GM12891 (cell line): ENCODE measurements around the gene APAF1.

Experiments
- DNase-seq: peaks from one replicate; pipeline ENCODE4 v3.0.0; 2011; ENCODE audit warnings: low spot score; ENCODE audit not compliant: insufficient read length
- FAIRE-seq: peaks from 2 replicates; lab custom pipeline; 2011; peaks lifted over from hg19 to GRCh38; lab: Jason Lieb, UNC
- PAX5 ChIP-seq: IDR thresholded peaks from 2 replicates; pipeline ENCODE4 v1.6.1; 2011; ENCODE audit warnings: low read length, moderate library complexity, mild to moderate bottlenecking; ENCODE audit not compliant: insufficient read depth, severe bottlenecking
- POLR2A ChIP-seq: IDR thresholded peaks from 2 replicates; pipeline ENCODE4 v1.6.1; 2011; ENCODE audit warnings: low read depth, low read length, control low read depth
- POLR2AphosphoS5 ChIP-seq: IDR thresholded peaks from 2 replicates; pipeline ENCODE4 v1.6.1; 2011; ENCODE audit warnings: low read depth, low read length, control low read depth
- POU2F2 ChIP-seq: IDR thresholded peaks from 2 replicates; pipeline ENCODE4 v1.6.1; 2011; ENCODE audit warnings: low read depth, mild to moderate bottlenecking, control low read depth, low read length, moderate library complexity
- SPI1 ChIP-seq: IDR thresholded peaks from 2 replicates; pipeline ENCODE4 v1.6.1; 2011; ENCODE audit warnings: low read depth, low read length, control low read depth
- TAF1 ChIP-seq: IDR thresholded peaks from 2 replicates; pipeline ENCODE4 v1.6.1; 2011; ENCODE audit warnings: low read depth, low read length, control low read depth

APAF1 gene

DNA sequence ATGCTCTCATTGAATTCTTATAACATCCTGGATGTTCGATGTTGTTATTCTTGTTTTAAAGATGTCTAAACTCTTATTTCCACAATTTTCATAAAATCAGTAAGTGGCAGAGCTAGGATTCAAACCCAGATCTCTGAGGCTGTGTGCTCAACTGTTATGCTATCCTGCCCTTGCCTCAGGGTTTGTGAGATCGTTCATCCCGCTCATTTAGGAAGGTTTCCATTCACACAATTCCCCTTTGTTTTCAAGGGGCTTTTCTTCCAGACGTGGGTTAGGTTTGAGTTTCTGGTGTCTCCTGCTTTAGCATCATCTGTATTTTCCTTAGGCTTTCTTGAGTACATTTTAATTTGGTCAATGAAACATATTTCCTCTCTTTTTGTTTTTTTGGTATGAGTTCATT is 69.3 kb downstream of the APAF1 start:
- no peak for TF ChIP-seq PAX5
- TF ChIP-seq POU2F2: no peak
- no peak for TF ChIP-seq SPI1
- TF ChIP-seq TAF1: no peak
- TF ChIP-seq POLR2AphosphoS5: no peak
- TF ChIP-seq POLR2A: no peak
- FAIRE-seq (no peak), DNase-seq (no peak)

DNA sequence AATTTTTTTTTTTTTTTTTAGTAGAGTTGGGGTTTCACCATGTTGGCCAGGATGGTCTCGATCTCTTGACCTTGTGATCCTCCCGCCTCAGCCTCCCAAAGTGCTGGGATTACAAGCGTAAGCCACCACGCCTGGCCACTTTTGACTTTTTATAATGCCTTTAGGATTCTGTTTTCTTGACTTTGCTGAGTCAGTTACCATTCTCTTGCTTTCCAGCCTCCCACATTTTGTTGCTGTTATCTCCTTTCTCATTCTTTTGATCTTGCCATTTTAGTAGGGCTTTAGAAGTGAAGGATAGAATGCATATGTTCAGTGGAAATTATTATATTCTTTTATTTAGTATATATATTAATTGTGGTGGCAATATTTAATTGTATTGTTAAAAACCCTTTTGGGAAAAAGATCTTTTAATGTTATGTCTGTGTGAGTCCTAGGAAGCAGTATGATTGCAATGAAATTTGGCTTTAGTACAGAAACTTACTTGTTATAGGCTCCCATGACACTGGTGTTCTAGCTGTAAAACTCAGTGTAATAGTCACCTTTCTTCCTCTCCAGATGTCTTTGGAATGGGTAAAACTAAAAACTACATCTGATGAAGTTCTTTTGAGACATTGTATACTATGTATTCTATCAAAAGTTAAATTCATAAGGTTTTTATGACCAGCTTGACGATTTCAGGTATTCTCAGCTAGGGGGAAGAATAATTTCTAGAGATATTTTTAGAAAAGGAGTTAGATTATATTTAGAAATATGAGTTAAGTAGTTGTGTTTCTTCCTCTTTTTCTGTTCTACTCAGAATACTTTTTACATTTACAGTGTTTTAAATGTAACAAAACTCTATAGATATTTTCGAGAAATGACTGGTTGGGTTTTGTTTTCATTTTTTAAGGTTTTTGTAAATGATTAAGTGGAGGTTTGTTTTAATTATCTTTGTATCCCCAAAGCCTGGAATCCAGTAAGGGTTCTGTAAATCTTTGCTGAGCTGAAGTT is 74.7 kb downstream of the APAF1 start:
- TF ChIP-seq POLR2A (no peak), PAX5 (no peak), SPI1 (no peak), POU2F2 (no peak), POLR2AphosphoS5 (no peak), TAF1 (no peak)
- DNase-seq: no peak
- no peak for FAIRE-seq

DNA sequence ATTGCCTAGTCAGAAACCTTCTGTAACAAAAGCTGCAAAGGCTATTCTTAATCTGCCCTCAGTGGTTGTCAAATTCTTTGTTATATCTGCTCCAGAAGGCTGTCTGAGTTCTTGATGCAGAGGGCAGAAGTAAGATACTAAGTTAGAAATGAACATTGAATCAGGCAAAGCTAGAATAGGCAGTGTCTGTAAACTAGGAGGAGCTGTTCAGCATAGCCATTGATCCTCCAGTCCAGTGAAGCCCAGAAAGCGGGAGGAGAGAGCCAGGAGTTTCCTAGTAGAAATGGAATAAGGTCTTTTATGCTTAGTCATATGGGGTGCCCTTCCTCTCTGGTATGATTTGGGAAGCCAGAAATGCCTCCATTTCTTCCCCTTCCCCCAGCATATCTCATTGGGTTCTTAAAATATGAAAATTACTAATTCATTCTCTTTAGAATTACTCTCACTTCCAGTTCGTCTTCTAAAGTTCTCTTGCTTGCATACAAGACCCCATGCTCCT is 76.2 kb downstream of the APAF1 start:
- TF ChIP-seq POLR2A (no peak), POLR2AphosphoS5 (no peak), TAF1 (no peak), POU2F2 (no peak), PAX5 (no peak), SPI1 (no peak)
- DNase-seq (no peak), FAIRE-seq (no peak)

DNA sequence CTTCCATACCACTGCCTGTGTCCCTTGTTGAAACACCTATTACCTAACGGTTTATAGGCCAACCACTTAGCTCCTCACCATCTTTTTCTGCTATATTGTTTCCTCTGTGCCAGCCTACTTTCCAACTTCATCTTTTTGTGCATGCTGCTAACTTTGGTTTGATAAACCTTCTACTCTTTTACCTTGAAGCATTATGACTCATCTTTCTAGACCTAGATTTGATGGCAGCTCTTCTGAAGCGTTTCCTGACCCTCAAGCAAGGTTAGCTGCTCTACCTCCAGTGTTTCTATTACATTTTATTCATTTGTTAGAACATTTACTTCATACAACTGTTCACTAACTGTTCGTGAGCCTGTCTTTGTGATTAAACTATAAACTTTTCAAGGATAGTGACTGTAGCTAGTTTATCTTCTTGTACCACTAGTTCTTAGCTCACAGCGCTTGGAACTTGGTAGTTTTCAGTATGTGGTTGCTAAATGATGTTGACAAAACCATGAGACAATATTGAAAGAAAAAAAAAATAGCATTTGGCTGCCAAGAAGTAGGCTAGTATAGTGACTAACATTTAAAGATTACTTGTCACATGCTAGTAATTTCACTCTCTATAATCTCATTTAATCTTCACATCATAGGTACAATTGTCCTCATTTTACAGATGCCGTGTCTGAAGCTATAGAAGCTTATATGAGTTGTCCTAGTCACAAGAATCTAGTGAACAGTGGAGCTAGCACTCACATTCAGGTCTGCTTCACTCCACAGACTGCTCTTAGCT is 79.5 kb downstream of the APAF1 start:
- FAIRE-seq: no peak
- TF ChIP-seq POU2F2 (no peak), POLR2AphosphoS5 (no peak), SPI1 (no peak), TAF1 (no peak), POLR2A (no peak), PAX5 (no peak)
- no peak for DNase-seq

DNA sequence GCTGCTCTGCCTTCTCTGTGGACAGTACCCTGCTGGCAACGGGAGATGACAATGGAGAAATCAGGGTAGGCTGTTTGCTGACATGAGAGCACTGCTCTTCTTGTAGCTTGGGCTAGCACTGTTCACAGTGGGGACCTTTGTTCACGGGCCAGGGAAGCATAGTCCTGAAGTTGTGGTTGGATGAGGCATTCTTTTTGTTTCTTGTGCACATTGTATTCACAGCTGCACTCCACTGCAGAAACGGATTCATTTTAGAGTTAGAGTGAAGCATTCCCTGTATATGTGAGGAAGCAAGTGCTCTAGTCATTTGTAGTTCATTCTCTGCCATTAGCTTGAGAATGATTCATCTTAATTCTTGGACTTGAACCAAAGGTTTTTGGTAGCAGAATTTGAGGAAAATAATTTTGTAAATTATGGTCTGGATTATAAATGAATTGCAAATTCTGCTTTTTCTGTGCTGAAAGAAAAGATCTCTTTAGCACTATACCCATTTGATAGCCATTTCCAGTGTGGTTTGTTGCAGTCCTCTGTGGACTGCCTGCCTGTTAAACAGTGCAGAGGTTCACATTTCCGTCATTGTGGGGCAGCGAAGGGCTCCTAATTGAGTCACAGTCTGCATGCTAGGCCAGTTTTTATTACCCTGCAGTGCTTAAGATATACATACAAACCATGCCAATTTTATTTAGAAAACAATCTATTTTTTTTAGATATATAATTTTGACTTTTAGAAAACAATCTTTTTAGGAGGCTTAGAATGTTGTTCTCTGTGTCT is 80.6 kb downstream of the APAF1 start:
- no peak for FAIRE-seq

DNA sequence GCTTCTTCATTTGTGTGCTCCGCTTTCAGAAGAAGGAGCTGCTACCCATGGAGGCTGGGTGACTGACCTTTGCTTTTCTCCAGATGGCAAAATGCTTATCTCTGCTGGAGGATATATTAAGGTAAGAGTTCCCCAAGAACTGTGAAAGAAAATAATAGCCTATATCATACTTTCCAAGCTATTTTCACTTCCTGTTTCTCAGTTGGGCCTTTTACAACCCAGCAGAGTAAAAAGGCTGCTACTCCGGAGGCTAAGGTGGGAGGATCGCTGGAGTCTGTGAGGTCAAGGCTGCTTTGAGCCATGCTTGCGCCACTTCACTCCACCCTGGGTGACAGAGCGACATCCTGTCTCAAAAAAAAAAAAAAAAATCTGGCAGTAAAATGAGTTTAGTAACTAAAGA is 82.1 kb downstream of the APAF1 start:
- TF ChIP-seq PAX5 (no peak), POU2F2 (no peak), SPI1 (peak; percentile 87), POLR2AphosphoS5 (no peak), TAF1 (no peak)

More for the DNA sequence above, 80.6 kb downstream of the APAF1 start:
- no peak for TF ChIP-seq POLR2AphosphoS5
- no peak for TF ChIP-seq POLR2A
- no peak for TF ChIP-seq POU2F2
- no peak for TF ChIP-seq PAX5
- TF ChIP-seq SPI1: no peak
- TF ChIP-seq TAF1: no peak
- peak; percentile 23 for DNase-seq

DNA sequence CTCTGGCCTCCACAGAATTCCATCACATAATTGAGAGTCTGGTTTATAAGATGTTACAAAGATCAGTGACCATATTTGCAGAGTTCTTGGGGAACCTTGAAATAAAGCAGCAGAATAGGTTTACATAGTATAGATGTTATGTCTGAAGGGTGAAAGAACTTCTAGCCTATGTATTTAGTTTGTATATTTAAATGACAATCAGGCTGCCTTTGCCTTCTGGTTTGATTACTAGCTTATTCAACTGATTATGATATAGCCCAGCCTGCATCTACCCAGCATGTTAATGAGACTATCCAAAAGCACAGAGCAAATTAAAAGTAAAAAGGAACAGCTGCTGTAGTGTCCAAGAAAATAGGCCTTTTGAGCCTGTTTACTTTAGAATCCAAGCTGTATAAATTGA is 85.3 kb downstream of the APAF1 start:
- TF ChIP-seq SPI1 (no peak), POLR2A (no peak), PAX5 (no peak), POLR2AphosphoS5 (no peak), POU2F2 (no peak), TAF1 (no peak)
- DNase-seq (no peak), FAIRE-seq (no peak)

More for the DNA sequence above, 82.1 kb downstream of the APAF1 start:
- FAIRE-seq (no peak), DNase-seq (no peak)

DNA sequence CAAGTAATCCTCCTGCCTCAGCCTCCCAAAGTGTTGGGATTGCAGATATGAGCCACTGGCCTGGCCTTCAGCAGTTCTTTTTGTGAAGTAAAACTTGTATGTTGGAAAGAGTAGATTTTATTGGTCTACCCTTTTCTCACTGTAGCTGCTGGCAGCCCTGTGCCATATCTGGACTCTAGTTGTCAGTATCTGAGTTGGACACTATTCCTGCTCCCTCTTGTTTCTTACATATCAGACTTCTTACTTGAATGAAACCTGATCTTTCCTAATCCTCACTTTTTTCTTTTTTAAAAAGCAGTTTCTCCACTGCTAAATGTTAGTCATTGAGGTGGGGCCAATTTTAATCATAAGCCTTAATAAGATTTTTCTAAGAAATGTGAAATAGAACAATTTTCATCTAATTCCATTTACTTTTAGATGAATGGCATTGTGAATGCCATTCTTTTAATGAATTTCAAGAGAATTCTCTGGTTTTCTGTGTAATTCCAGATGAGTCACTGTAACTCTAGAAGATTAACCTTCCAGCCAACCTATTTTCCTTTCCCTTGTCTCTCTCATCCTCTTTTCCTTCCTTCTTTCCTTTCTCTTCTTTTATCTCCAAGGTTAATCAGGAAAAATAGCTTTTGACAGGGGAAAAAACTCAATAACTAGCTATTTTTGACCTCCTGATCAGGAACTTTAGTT is 88.7 kb downstream of the APAF1 start:
- FAIRE-seq (no peak), DNase-seq (no peak)
- TF ChIP-seq TAF1: no peak
- no peak for TF ChIP-seq POLR2AphosphoS5
- TF ChIP-seq PAX5: no peak
- no peak for TF ChIP-seq POLR2A
- no peak for TF ChIP-seq POU2F2
- no peak for TF ChIP-seq SPI1
